A549 (cell line): Measurements from ENCODE around the gene C17orf75. TPM values are rescaled to one million over a fixed set of nuclear protein-coding genes. Genes with fewer than 3 reads are reported as not detected.
A peak's percentile ranks its signal among the peaks of the same experiment; 100 is the strongest.

Experiments
- ATAC-seq, 2 experiments: fragments of 200-7000 bp in 1 of 2; fragments of >200 bp in 1 of 2; cut with Nextera tagmentation in 1 of 2; cut with Tn5 transposase in 1 of 2; 3 replicates each; pipeline versions ENCODE4 v1.8.0 to v1.9.1; 2018 to 2020; ENCODE audit warnings: mild to moderate bottlenecking in 1 of 2, moderate library complexity in 1 of 2
- CTCF ChIA-PET: fragments of 300-600 bp; sonication (Branson Sonifier 250); formaldehyde crosslinking; extraction: SDS; loops from one replicate; lab custom pipeline; 2021; ENCODE audit warnings: antibody characterized with exemption, inconsistent platforms; lab: Yijun Ruan, JAX
- POLR2A ChIA-PET: fragments of 350-600 bp; formaldehyde crosslinking; extraction: SDS; loops from one replicate; lab custom pipeline; 2021; ENCODE audit warnings: antibody characterized with exemption, inconsistent platforms; lab: Yijun Ruan, JAX
- DNase-seq, 2 experiments: peaks; one replicate each; pipeline versions ENCODE4 v3.0.0 to v3.0.0-alpha.2; 2011 to 2016; ENCODE audit warnings: low read depth in 1 of 2, low spot score in 1 of 2
- FAIRE-seq: peaks from 2 replicates; lab custom pipeline; 2011; peaks lifted over from hg19 to GRCh38; lab: Jason Lieb, UNC
- H3K27ac ChIP-seq, 2 experiments: fragments of >200 bp; sonication (Bioruptor Twin); formaldehyde crosslinking; 3 replicates each; pipeline ENCODE4 v1.5.1; 2016 to 2017
- H3K4me1 ChIP-seq: fragments of >200 bp; sonication (Bioruptor Twin); formaldehyde crosslinking; 3 replicates; pipeline ENCODE4 v1.6.1; 2016
- H3K4me2 ChIP-seq: fragments of >200 bp; sonication (Bioruptor Twin); formaldehyde crosslinking; 3 replicates; pipeline ENCODE4 v1.6.1; 2016
- H3K4me3 ChIP-seq: fragments of >200 bp; sonication (Bioruptor Twin); formaldehyde crosslinking; 3 replicates; pipeline ENCODE4 v1.5.1; 2016
- H3K9me3 ChIP-seq: fragments of >200 bp; sonication (Bioruptor Twin); formaldehyde crosslinking; 3 replicates; pipeline ENCODE4 v1.6.1; 2016
- BHLHE40 ChIP-seq: IDR thresholded peaks from 2 replicates; pipeline ENCODE4 v1.6.1; 2012; ENCODE audit warnings: low read depth, low read length, inconsistent platforms
- CEBPB ChIP-seq, 2 experiments: fragments of >200 bp in 1 of 2; sonication (Bioruptor Twin) in 1 of 2; formaldehyde crosslinking in 1 of 2; IDR thresholded peaks; 2 replicates each; pipeline ENCODE4 v1.6.1; 2012 to 2016
- CHD2 ChIP-seq: fragments of 150-350 bp; IDR thresholded peaks from 2 replicates; pipeline ENCODE4 v1.6.1; 2014; ENCODE audit warnings: low read length; ENCODE audit not compliant: partially characterized antibody
- CHD4 ChIP-seq: fragments of 200-600 bp; sonication (generic); IDR thresholded peaks from 2 replicates; pipeline ENCODE4 v1.6.1; 2016; ENCODE audit warnings: antibody characterized with exemption, mild to moderate bottlenecking, borderline replicate concordance
- ESRRA ChIP-seq: fragments of 150-350 bp; IDR thresholded peaks from 2 replicates; pipeline ENCODE4 v1.6.1; 2014; ENCODE audit warnings: mild to moderate bottlenecking, low read length, borderline replicate concordance
- FOSB ChIP-seq: fragments of 250-450 bp; sonication (Bioruptor Pico); IDR thresholded peaks from 2 replicates; pipeline ENCODE4 v1.5.0; 2020; ENCODE audit warnings: mild to moderate bottlenecking, moderate library complexity
- FOXS1 ChIP-seq: fragments of 250-450 bp; sonication (Bioruptor Pico); IDR thresholded peaks from 2 replicates; pipeline ENCODE4 v1.5.0; 2020; ENCODE audit warnings: mild to moderate bottlenecking, moderate library complexity
- HEYL ChIP-seq: fragments of 250-450 bp; sonication (Bioruptor Pico); IDR thresholded peaks from 2 replicates; pipeline ENCODE4 v1.8.0; 2021; ENCODE audit warnings: mild to moderate bottlenecking, moderate library complexity
- HOXA7 ChIP-seq: fragments of 250-450 bp; sonication (Bioruptor Pico); IDR thresholded peaks from 2 replicates; pipeline ENCODE4 v1.5.0; 2020; ENCODE audit warnings: mild to moderate bottlenecking, moderate library complexity
- KDM1A ChIP-seq: fragments of 200-600 bp; sonication (generic); IDR thresholded peaks from 2 replicates; pipeline ENCODE4 v1.6.1; 2016; ENCODE audit warnings: low read depth, mild to moderate bottlenecking
- MAFK ChIP-seq: fragments of 450-650 bp; IDR thresholded peaks from 2 replicates; pipeline ENCODE4 v1.6.1; 2014; ENCODE audit not compliant: partially characterized antibody
- MAZ ChIP-seq: fragments of 150-350 bp; IDR thresholded peaks from 2 replicates; pipeline ENCODE4 v1.6.1; 2014; ENCODE audit warnings: antibody characterized with exemption, low read depth, low read length, borderline replicate concordance
- POLR2A ChIP-seq: IDR thresholded peaks from 2 replicates; pipeline ENCODE4 v1.6.1; 2012; ENCODE audit warnings: mild to moderate bottlenecking, low read length
- RFX5 ChIP-seq: fragments of 450-650 bp; IDR thresholded peaks from 2 replicates; pipeline ENCODE4 v1.7.1; 2014; ENCODE audit warnings: antibody characterized with exemption, mild to moderate bottlenecking, moderate library complexity
- TFCP2L1 ChIP-seq: fragments of 250-450 bp; sonication (Bioruptor Pico); IDR thresholded peaks from 2 replicates; pipeline ENCODE4 v1.5.0; 2021; ENCODE audit warnings: mild to moderate bottlenecking
- TP53 ChIP-seq: fragments of 250-450 bp; sonication (Bioruptor Pico); IDR thresholded peaks from 2 replicates; pipeline ENCODE4 v1.5.0; 2021; ENCODE audit warnings: mild to moderate bottlenecking, moderate library complexity
- ZFP36 ChIP-seq: fragments of 450-650 bp; IDR thresholded peaks from 2 replicates; pipeline ENCODE4 v1.6.1; 2014; ENCODE audit warnings: borderline replicate concordance; ENCODE audit not compliant: partially characterized antibody
- ZSCAN20 ChIP-seq: fragments of 250-450 bp; sonication (Bioruptor Pico); IDR thresholded peaks from 2 replicates; pipeline ENCODE4 v1.8.0; 2022; ENCODE audit warnings: mild to moderate bottlenecking, moderate library complexity
- WGBS: methylation state at CpG from one replicate; pipeline ENCODE4 v1.1.6; 2017; ENCODE audit errors: missing lambda C conversion rate; 5-methylcytosine and 5-hydroxymethylcytosine counted together
- polyA plus RNA-seq, 4 experiments: library from polyadenylated mRNA; depleted of rRNA in 3 of 4; stranded (reverse); fragments of >200 nt; fragmentation: RNase III in 1 of 4; extraction: RNeasy Plus Mini Kit Qiagen cat#74134 plus additional on column Dnase treatment in 1 of 4; gene quantifications; 2 replicates in 3 of 4; 3 replicates in 1 of 4; pipeline ENCODE4 v1.2.3, GENCODE V29; 2011 to 2017
- TF ChIP-seq, protein P1 (sequence below): fragments of 200-600 bp; sonication (generic); IDR thresholded peaks from 2 replicates; pipeline ENCODE4 v1.6.1; 2016; ENCODE audit warnings: antibody characterized with exemption, mild to moderate bottlenecking, moderate library complexity
- TF ChIP-seq, protein P2 (sequence below): fragments of 450-650 bp; IDR thresholded peaks from 2 replicates; pipeline ENCODE4 v1.6.1; 2014; ENCODE audit warnings: antibody characterized with exemption
- TF ChIP-seq, protein P3 (sequence below): fragments of >200 bp; sonication (Bioruptor Twin); formaldehyde crosslinking; IDR thresholded peaks from 2 replicates; pipeline ENCODE4 v1.6.1; 2016
- TF ChIP-seq, protein P4 (sequence below): fragments of 250-450 bp; sonication (Bioruptor Pico); IDR thresholded peaks from 2 replicates; pipeline ENCODE4 v1.5.0; 2020; ENCODE audit warnings: low read depth, mild to moderate bottlenecking, moderate library complexity
- TF ChIP-seq, protein P5 (sequence below): IDR thresholded peaks from 2 replicates; pipeline ENCODE4 v1.6.1; 2012
- TF ChIP-seq, protein P6 (sequence below): fragments of >200 bp; sonication (Bioruptor Twin); formaldehyde crosslinking; IDR thresholded peaks from 3 replicates; pipeline ENCODE4 v1.5.1; 2016

C17orf75 gene
- polyA plus RNA-seq, 2 of the 4 experiments (the other 2 are of a cell fraction), result 36.3 to 49.6 TPM

DNA sequence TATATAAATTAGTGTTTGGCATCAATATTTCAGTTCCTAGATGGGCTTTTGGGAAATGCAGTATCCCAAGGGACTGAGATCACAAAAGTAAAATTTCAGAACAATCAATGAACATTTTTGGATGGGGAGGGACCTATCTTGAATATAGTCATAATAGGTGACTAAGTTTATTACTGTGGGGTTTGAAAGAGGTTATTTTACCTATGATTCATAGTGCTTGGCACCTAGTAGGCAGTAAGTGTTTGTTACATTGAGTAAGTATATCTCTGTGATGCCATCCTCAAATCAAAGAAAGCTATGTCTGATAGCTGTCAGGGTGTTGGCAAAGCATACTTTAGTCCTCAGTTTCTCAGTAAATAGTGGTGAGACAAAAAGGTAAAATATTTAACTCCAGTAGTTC lies 44.9 kb upstream of the C17orf75 start:
- Histone ChIP-seq H3K4me1 (peaks cover 13% of the 10 kb centered on the region), H3K9me3 (no peaks in the 10 kb centered on the region), H3K27ac (no peak overlapping the region), H3K4me2 (no peak overlapping the region), H3K4me3 (no peak overlapping the region)
- ChIA-PET CTCF (interaction anchor here (0.7 to 2.6 kb wide), 3 partner anchors 12 to 57 kb away, joined by 3 to 7 read pairs (median 5); partner anchors contain the start of gene PSMD11), POLR2A (interaction anchor here (0.7 kb wide), 1 partner anchor 54 kb away, joined by 3 read pairs; no protein-coding TSS in a partner anchor)
- TF ChIP-seq MAZ (no peak), POLR2A (no peak), ESRRA (no peak)
- DNase-seq (no peak), FAIRE-seq (no peak), ATAC-seq (0 out of 6 replicates have a peak, but pooled peaks of 1 of the 2 experiments have one; percentile 3)

DNA sequence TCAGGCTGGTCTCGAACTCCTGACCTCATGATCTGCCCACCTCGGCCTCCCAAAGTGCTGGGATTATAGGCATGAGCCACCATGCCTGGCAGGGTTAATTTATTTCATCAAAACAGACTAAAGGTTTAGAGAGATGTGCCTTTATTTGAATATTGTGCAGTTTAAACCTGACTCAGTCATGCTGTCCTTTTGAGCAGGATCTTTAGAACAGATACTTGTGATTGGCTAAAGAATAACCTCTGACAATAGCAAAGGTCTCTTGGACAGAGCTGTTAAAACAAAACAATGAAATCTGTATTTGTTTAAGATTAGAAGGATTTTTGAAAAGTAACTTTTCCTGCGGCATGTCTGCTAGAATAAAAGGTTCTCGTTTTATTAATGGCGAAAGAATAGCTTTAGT lies 44.0 kb upstream of the C17orf75 start:
- TF ChIP-seq FOSB (CRISPR knock-in tag) (no peak), CHD2 (no peak), KDM1A (no peak), MAFK (no peak), HOXA7 (CRISPR knock-in tag) (no peak)
- TF ChIP-seq, protein P1, sequence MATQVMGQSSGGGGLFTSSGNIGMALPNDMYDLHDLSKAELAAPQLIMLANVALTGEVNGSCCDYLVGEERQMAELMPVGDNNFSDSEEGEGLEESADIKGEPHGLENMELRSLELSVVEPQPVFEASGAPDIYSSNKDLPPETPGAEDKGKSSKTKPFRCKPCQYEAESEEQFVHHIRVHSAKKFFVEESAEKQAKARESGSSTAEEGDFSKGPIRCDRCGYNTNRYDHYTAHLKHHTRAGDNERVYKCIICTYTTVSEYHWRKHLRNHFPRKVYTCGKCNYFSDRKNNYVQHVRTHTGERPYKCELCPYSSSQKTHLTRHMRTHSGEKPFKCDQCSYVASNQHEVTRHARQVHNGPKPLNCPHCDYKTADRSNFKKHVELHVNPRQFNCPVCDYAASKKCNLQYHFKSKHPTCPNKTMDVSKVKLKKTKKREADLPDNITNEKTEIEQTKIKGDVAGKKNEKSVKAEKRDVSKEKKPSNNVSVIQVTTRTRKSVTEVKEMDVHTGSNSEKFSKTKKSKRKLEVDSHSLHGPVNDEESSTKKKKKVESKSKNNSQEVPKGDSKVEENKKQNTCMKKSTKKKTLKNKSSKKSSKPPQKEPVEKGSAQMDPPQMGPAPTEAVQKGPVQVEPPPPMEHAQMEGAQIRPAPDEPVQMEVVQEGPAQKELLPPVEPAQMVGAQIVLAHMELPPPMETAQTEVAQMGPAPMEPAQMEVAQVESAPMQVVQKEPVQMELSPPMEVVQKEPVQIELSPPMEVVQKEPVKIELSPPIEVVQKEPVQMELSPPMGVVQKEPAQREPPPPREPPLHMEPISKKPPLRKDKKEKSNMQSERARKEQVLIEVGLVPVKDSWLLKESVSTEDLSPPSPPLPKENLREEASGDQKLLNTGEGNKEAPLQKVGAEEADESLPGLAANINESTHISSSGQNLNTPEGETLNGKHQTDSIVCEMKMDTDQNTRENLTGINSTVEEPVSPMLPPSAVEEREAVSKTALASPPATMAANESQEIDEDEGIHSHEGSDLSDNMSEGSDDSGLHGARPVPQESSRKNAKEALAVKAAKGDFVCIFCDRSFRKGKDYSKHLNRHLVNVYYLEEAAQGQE, result no peak
- TF ChIP-seq, protein P2, sequence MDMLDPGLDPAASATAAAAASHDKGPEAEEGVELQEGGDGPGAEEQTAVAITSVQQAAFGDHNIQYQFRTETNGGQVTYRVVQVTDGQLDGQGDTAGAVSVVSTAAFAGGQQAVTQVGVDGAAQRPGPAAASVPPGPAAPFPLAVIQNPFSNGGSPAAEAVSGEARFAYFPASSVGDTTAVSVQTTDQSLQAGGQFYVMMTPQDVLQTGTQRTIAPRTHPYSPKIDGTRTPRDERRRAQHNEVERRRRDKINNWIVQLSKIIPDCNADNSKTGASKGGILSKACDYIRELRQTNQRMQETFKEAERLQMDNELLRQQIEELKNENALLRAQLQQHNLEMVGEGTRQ, result no peak
- FAIRE-seq, result no peak
- no peak for DNase-seq
- Histone ChIP-seq H3K4me3 (no peak overlapping the region), H3K4me1 (peaks cover 22% of the 10 kb centered on the region), H3K4me2 (no peak overlapping the region), H3K9me3 (no peaks in the 10 kb centered on the region), H3K27ac (no peak overlapping the region)
- no peak for ATAC-seq
- WGBS, result 92% methylated on average over 5 of the region's 5 CpGs
- ChIA-PET POLR2A (interaction anchor here (1.3 kb wide), 1 partner anchor 9 kb away, joined by 4 read pairs; no protein-coding TSS in a partner anchor), CTCF (interaction anchor here (1.4 to 2.6 kb wide), 2 partner anchors 13 to 58 kb away, joined by 5 to 7 read pairs; partner anchors contain the start of gene PSMD11)

DNA sequence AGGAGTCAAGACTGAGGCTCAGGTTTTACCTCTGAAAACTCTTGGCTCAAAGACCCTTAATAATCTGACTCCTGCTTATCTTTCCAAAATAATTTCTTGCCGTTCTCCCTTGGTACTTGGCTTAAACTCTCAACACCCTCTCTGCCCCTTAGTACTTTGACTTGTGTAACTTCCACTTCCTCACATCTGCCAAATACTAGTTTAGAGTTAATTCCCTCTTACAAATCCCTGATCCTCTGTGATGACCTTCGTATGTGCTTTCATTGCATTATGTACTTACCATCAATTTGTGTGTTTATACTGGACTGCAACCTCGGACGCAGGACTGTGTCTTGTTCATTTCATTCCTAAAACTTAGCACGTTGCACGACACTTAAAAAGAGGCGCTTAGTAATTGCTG lies 43.1 kb upstream of the C17orf75 start:
- POLR2A ChIA-PET, result interaction anchor here (1.3 kb wide), 1 partner anchor 8 kb away, joined by 4 read pairs; no protein-coding TSS in a partner anchor
- no peak overlapping the region for H3K4me3 ChIP-seq
- no peak for ATAC-seq
- CTCF ChIA-PET, result no interaction called here
- H3K4me1 ChIP-seq, result peaks cover 23% of the 10 kb centered on the region
- no peak for FAIRE-seq
- H3K4me2 ChIP-seq, result no peak overlapping the region
- no peaks in the 10 kb centered on the region for H3K9me3 ChIP-seq
- no peak for DNase-seq
- TF ChIP-seq RFX5, result no peak
- no peak for TF ChIP-seq ZFP36
- 93% methylated on average over 7 of the region's 7 CpGs for WGBS
- no peak overlapping the region for H3K27ac ChIP-seq

DNA sequence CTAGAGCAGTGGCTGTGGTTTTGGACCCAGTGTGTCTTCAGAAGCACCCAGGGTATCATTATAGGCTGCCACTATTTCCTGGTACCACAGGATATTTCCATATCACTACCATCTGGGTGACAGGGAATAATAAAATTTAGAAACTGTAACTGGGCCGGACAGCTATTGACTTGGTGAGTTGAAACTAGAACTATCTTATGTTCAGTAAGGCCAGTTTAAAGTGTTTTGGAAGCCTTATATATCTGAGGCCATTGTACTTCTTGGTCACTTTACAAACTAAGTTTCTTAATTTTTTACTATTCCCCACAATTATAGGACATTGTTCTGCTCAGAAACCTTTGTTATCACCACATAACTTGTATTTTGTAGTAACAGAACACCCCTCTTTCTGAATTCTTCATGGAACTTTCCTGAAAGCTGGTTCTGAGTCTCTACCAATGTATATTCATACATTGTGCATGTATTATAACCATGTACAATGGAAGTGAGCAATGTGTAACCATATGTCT lies 42.0 kb upstream of the C17orf75 start:
- no peak for FAIRE-seq
- 88% methylated on average over 1 of the region's 1 CpG for WGBS
- ChIA-PET CTCF (interaction anchor here (0.6 to 0.7 kb wide), 2 partner anchors 11 to 13 kb away, joined by 3 to 5 read pairs; no protein-coding TSS in a partner anchor), POLR2A (interaction anchor here (0.6 to 1.3 kb wide), 4 partner anchors 10 to 85 kb away, joined by 3 to 6 read pairs (median 4); partner anchors contain the start of gene PSMD11)
- H3K27ac ChIP-seq, result no peak overlapping the region
- H3K4me1 ChIP-seq, result peaks cover 23% of the 10 kb centered on the region
- ATAC-seq, result peak in 1 of 2 experiments; percentile 8; a peak in 2 of 6 replicates
- H3K9me3 ChIP-seq, result no peaks in the 10 kb centered on the region
- no peak for DNase-seq
- H3K4me3 ChIP-seq, result no peak overlapping the region
- no peak overlapping the region for H3K4me2 ChIP-seq
- TF ChIP-seq TFCP2L1 (CRISPR knock-in tag), result no peak
- TF ChIP-seq, protein P3, sequence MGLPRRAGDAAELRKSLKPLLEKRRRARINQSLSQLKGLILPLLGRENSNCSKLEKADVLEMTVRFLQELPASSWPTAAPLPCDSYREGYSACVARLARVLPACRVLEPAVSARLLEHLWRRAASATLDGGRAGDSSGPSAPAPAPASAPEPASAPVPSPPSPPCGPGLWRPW, result no peak
- no peak for TF ChIP-seq BHLHE40
- TF ChIP-seq, protein P4, sequence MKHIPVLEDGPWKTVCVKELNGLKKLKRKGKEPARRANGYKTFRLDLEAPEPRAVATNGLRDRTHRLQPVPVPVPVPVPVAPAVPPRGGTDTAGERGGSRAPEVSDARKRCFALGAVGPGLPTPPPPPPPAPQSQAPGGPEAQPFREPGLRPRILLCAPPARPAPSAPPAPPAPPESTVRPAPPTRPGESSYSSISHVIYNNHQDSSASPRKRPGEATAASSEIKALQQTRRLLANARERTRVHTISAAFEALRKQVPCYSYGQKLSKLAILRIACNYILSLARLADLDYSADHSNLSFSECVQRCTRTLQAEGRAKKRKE (CRISPR knock-in tag), result no peak
- TF ChIP-seq CEBPB (IDR thresholded peaks at IDR 0.05), result no peak
- TF ChIP-seq CHD4, result no peak
- no peak for TF ChIP-seq HEYL (CRISPR knock-in tag)
- TF ChIP-seq, protein P5, sequence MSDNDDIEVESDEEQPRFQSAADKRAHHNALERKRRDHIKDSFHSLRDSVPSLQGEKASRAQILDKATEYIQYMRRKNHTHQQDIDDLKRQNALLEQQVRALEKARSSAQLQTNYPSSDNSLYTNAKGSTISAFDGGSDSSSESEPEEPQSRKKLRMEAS, result no peak
- TF ChIP-seq, protein P6, sequence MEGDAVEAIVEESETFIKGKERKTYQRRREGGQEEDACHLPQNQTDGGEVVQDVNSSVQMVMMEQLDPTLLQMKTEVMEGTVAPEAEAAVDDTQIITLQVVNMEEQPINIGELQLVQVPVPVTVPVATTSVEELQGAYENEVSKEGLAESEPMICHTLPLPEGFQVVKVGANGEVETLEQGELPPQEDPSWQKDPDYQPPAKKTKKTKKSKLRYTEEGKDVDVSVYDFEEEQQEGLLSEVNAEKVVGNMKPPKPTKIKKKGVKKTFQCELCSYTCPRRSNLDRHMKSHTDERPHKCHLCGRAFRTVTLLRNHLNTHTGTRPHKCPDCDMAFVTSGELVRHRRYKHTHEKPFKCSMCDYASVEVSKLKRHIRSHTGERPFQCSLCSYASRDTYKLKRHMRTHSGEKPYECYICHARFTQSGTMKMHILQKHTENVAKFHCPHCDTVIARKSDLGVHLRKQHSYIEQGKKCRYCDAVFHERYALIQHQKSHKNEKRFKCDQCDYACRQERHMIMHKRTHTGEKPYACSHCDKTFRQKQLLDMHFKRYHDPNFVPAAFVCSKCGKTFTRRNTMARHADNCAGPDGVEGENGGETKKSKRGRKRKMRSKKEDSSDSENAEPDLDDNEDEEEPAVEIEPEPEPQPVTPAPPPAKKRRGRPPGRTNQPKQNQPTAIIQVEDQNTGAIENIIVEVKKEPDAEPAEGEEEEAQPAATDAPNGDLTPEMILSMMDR, result no peak
- no peak for TF ChIP-seq TP53
- TF ChIP-seq FOXS1, result no peak
- TF ChIP-seq ZSCAN20 (CRISPR knock-in tag), result no peak
